HG02763 (cell line): ENCODE measurements around the gene PAPSS1.

Experiments
- ATAC-seq: cut with Tn5 transposase; IDR thresholded peaks from one replicate; pipeline ENCODE4 v1.9.1; 2021; ENCODE audit warnings: mild to moderate bottlenecking, moderate library complexity; ENCODE audit not compliant: unreplicated experiment

Gene PAPSS1

GRCh38 chr4:107630185-107630705, 89.8 kb downstream of the PAPSS1 start:
- no peak for ATAC-seq

- no peak for ATAC-seq
Measured at GRCh38 chr4:107629318-107629717, 90.7 kb downstream of the PAPSS1 start.

- no peak for ATAC-seq
Measured at GRCh38 chr4:107625391-107625902, 94.6 kb downstream of the PAPSS1 start.

GRCh38 chr4:107624024-107624423, 96.0 kb downstream of the PAPSS1 start:
- ATAC-seq, result no peak

- no peak for ATAC-seq
Measured at GRCh38 chr4:107622006-107622405, 98.0 kb downstream of the PAPSS1 start.

GRCh38 chr4:107619731-107620130, 100.3 kb downstream of the PAPSS1 start:
- ATAC-seq, result no peak

- no peak for ATAC-seq
Measured at GRCh38 chr4:107619066-107619465, 101.0 kb downstream of the PAPSS1 start.

GRCh38 chr4:107618656-107619055, 101.4 kb downstream of the PAPSS1 start:
- ATAC-seq, result no peak

GRCh38 chr4:107616838-107617389, 103.1 kb downstream of the PAPSS1 start:
- ATAC-seq, result no peak

- no peak for ATAC-seq
Measured at GRCh38 chr4:107615809-107616208, 104.2 kb downstream of the PAPSS1 start.

- no peak for ATAC-seq
Measured at GRCh38 chr4:107603430-107603829, 116.6 kb downstream of the PAPSS1 start.

GRCh38 chr4:107600983-107601382, 119.1 kb downstream of the PAPSS1 start:
- ATAC-seq, result no peak

- no peak for ATAC-seq
Measured at GRCh38 chr4:107600436-107600835, 119.6 kb downstream of the PAPSS1 start.

- ATAC-seq, result no peak
Measured at GRCh38 chr4:107599841-107600240, 120.2 kb downstream of the PAPSS1 start.

- ATAC-seq, result no peak
Measured at GRCh38 chr4:107593230-107593629, 126.8 kb downstream of the PAPSS1 start.

- ATAC-seq, result peak; percentile 81
Measured at GRCh38 chr4:107592519-107592918, 127.5 kb downstream of the PAPSS1 start.

- ATAC-seq, result no peak
Measured at GRCh38 chr4:107589269-107589668, 130.8 kb downstream of the PAPSS1 start.

- ATAC-seq, result no peak
Measured at GRCh38 chr4:107586371-107586770, 133.7 kb downstream of the PAPSS1 start.

- no peak for ATAC-seq
Measured at GRCh38 chr4:107579099-107579498, 140.9 kb downstream of the PAPSS1 start.

GRCh38 chr4:107578321-107578720, 141.7 kb downstream of the PAPSS1 start:
- no peak for ATAC-seq

GRCh38 chr4:107577743-107578142, 142.3 kb downstream of the PAPSS1 start:
- no peak for ATAC-seq

GRCh38 chr4:107575243-107575642, 144.8 kb downstream of the PAPSS1 start:
- ATAC-seq, result no peak

GRCh38 chr4:107572281-107572680, 147.8 kb downstream of the PAPSS1 start:
- ATAC-seq, result no peak
